HG02798 (cell line): ENCODE data around the gene TRIM52.
A peak's percentile ranks its signal among the peaks of the same experiment; 100 is the strongest.
"Not testable (repeated sequence)": the region's sequence is repeated elsewhere in the genome, so short reads cannot be mapped to it uniquely, and the experiment has no call there.

Experiments used
- ATAC-seq: cut with Tn5 transposase; IDR thresholded peaks from one replicate; pipeline ENCODE4 v1.9.1; 2021; ENCODE audit warnings: mild to moderate bottlenecking; ENCODE audit not compliant: unreplicated experiment, poor library complexity

TRIM52 gene

DNA sequence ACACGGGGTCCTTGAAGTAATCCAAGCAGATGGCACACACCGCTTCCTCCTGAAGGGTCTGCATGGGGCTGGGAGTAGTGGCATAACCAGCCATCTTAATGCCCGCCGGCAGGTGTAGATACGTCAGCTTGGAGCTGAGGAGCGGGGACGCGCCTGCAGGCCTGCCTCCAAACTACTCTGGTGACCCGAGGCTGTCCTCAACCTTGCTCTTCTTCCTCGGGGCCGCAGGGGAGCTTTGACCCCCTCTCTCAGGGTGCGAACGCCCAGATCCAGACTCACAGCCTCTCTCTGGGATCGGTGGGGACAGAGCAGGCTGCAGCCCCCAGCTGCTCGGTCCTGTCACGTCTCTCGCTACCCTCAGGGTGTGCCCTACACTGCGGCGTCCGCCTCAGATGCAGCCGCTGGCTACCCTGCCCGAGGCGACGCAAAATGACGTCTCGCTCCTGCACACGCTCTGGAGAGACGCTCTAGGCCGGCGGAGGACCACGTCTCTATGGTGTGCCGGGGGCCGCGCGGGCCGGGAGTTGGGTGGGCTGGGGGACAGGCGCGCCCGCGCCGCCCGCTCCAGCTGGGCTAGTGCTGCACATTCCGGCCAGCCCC lies at the start of gene TRIM52:
Gene TRIM52 (minus strand): TSS at position 424 of the 600 bp plus-strand sequence. CDS start 330 bp downstream, at position 94.
- ATAC-seq = peak; percentile 82

DNA sequence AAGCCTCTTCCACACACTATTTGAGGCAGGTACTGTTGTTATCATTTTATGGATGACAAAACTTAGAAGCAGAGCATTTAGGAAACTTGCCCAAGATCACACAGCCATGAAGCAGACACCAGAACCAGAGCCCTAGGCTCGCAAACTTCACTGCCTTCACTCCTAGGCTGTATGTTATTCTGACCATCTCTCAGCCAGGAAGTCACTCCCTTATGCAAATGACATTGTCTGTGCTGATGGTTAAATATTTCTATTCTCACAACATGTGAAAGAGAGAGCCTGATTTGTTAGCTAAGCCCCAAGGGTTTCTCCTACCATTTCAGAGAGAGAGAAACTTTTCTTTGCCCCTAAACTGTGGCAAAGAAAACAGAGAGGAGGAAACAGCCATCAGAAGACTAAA lies 26.4 kb upstream of the TRIM52 start:
- not testable (repeated sequence) for ATAC-seq

DNA sequence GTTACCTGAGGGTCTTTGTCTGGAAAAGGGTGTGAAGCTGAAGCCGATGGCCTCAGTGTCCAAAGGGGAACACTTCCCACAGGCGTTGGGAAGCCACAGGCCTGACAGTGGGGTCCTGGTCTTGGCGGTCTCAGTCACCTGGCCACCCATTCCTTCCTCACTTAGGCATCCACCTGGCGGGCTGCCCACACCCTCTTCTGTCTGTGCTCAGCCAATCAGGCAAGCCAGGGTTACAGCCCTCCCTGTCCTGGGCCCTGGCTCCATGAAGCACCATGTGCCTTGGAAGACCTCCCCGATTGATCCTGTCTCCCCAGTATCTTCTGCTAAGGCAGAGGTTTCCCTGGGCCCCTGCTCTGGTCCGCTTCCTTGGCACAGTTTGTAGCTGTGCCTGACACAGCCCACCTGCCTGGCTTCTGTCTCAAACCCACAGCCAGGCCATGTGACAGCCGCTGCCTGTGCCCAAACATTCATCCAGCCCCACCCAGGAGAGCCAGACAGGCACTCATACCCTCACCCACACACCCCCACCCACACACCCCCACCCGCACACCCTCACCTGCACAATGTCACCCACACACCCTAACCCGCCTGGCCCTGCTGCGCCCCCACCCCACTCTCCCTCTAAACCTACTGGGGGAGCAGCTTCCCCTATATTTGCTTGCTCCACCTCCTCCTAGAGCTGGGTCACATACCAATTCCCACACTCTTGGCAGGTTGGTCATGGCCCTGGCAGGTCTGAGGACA lies 25.2 kb upstream of the TRIM52 start:
- not testable (repeated sequence) for ATAC-seq

DNA sequence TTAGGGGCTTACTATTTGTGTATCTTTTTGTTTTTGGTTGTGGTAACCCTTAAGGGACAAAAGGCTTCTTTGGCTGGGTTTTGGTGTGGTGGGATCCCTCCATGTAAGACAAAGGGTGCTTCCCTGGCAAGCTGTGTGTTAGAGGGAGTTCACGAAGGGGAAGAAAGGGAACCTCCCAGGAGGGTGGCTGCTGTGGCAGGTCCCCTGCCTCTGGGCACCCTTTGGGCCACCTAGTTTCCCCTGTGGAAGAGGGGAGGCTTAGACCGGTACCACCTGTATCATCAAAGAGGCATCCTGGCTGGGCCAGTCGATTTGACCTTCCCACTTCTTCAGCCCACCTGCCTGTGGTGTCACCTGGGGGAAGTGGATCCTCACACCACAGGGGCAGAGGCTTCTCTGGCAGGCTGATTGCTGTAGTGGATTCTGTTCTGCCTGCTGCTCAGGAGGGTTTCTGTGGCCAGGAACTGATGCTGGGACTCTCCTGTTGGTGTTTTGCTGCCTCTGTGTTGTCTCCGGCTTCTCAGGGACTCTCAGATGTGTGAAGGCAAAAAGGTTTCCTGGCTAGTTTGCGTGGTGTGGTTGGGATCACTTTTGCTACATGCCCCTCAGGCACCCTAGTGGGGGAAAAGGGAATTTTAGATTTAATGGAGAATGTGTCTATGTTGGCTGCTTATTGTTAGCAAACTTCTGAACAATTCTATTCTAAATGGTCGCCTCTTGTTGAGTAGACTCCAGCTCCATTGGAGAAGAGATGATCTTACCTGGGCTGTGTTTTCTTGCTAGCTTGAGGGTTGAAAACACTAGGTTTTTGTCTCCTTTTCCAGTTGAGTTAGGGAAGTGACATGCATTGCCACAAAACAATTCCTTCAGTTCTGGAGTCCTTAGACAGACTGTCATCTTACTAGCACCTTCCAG lies 23.2 kb upstream of the TRIM52 start:
- not testable (repeated sequence) for ATAC-seq

DNA sequence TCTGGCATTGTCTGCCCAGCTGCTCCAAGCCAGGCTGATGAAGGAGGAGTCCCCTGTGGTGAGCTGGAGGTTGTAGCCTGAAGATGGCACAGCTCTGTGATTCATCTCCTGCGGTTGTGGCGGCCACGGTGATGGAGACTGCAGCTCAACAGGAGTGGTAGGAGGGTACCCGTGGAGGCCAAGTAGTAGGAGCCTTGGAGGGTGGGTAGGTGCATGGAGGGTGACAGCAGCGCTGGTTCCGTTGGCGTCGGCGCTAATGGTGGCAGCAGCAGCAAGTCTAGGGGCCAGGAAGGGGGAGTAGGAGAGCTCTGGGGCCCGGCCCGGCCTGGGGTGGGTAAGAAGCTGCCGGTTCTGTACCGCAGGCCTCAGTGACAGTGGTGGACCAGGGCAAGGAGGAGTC lies 22.4 kb upstream of the TRIM52 start:
- no peak for ATAC-seq

DNA sequence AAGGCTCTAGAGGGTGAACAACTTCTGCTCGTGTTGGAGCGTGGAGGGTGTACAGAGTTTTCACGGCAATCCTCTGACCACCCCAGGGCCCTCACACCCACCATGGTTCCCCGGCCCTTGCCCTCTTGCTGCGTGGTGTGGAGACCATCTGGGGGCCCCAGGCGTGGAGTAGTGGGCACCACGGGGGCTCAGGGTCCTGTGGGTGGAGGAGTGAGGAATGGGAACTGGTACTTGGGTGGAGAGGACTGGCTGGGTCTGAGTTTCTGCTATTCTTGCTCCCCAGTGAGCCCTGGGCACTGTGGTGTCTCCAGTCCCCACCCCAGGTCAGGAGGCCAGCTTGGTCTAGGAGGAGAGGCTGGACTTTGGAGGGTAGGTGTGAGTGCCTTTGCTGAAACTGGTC lies 21.9 kb upstream of the TRIM52 start:
- no peak for ATAC-seq

DNA sequence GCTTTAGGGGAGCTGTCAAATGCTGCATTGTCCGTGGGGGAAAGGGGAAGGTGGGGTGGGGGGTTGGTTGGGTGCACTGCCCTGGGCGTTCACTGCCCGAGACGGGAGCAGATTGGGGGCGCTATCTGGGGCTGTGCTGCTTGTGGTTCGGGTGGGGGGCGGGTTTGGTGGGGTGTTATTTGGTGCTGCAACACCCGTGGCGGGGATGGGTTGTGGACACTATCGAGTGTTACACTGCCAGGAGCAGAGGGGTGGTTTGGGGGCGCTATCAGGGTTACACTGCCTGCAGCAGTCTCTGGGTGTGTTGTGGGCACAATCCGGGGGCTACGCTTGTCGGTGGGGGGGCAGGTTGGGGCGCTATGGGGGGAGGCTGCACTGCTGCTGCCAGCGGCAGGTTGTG lies 21.5 kb upstream of the TRIM52 start:
- not testable (repeated sequence) for ATAC-seq

DNA sequence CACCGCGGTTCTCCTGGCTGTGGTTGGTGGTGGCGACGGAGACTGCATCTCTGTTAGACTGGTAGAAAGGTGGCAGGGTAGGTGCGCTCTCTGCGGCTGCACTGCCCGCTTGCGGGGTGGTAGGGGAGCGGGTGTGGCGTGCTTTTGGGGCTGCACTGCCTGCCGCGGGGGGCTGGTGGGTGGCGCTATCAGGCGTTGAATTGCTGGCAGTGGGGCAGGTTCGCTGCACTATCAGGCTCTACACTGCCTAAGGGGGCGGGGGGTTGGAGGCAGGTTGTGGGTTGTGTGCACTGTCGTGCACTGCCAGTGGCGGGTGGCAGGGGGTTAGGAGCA lies 21.0 kb upstream of the TRIM52 start:
- ATAC-seq = no peak

DNA sequence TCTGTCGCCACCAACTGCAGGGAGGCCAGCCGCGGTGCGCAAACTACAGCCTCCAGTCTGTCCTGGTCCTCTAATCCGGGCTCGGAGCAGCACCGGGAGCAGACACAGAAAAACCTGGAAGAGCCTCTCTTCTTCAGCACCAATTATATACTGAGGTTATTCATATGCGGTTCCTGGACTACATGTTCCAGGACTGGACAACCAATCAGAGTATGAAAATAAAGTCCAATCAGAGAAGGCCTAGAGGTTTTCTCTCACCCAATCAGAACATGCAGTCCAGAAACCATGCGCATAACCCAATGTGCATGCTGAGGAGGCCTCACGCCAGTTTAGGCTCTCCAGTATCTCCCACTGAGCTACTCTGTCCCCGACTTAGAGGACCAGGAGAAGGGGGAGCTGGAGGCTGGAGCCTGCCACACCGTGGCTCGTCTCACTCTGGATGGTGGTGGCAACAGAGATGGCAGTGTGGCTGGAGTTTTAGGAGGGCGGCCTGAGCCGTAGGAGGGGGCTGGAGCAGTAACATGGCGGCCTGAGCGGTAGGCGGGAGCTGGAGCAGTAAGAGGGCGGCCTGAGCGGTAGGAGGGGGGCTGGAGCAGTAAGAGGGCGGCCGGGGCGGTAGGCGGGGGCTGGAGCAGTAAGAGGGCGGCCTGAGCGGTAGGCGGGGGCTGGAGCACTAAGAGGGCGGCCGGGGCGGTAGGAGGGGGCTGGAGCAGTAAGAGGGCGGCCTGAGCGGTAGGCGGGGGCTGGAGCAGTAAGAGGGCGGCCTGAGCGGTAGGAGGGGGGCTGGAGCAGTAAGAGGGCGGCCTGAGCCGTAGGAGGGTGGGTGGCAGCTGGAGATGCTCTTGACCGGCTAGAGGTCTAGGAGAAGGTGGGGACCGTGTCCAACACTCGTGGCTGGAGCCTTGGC lies 20.4 kb upstream of the TRIM52 start:
- no peak for ATAC-seq

DNA sequence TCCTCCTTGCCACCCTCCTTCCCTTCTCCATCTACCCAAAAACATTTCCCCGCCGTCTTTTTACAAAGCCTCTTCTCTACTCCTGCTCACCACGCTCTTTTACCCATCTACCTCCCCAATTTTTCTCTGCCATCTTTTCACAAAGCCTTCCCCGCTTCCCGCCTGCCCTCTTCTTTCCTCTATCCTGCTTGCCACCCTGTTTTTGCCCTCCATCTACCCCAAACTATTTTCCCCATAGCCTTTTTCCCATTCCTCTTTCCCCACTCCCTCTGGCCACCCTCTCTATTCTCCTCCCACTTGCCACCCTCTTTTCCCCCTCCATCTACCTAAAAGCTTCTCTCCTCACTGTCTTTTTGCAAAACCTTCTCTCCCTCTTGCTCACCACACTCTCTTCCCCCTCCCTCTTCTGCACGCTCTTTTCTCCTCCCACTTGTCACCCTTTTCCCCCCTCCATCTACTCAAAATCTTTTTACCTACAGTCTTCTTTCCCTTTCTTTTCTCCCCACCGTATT lies 19.4 kb upstream of the TRIM52 start:
- ATAC-seq = no peak

DNA sequence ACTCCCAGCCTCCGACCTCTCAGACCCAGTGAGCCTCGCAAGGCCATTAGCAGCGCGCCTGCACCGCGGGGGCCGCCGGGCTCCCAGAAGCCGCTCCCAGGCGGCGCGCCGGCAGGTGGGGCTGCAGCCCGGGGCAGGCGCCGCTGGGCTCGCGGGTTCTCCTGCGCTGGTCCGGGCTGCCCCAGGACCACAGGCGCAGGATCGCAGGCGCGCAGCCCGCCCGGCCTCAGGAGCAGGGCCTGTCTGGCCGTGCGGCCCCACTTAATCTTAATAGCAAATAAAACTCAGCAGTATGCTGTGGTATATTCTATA lies 12.4 kb upstream of the TRIM52 start:
- ATAC-seq = not testable (repeated sequence)

DNA sequence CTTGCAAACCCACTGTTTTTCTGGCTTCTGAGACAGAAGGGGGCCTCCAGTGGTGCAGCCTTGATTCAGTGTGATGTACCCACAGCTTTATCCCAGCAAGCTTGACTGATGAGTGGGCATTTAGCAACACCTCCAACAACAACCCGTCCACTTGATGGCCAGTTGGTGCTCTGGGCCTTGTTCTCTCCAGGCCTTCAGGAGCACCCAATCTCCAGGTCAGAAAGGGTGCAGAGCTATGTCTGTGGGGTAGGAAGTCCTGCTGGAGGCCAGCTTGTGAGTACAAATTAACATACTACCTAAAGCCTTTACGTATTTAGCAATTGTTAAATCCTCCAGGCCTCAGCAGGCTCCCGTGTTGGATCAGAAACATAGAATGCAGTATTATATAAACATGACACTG lies 10.1 kb upstream of the TRIM52 start:
- no peak for ATAC-seq

DNA sequence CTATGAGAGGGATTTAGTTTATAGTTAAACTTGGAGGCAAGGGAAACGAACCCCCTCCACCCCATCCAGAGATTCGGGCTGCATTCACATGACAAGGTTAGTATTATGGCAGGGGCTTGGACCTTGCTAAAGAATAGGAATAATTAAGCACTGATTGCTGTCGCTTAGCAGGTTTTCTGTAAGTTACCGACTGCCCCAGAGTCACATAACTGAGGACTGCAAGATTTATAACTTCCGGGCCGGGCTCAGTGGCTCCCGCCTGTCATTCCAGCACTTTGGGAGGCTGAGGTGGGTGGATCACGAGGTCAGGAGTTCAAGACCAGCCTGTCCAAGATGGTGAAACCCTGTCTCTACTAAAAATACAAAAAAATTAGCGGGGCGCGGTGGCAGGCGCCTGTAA lies 7.0 kb upstream of the TRIM52 start:
- not testable (repeated sequence) for ATAC-seq

DNA sequence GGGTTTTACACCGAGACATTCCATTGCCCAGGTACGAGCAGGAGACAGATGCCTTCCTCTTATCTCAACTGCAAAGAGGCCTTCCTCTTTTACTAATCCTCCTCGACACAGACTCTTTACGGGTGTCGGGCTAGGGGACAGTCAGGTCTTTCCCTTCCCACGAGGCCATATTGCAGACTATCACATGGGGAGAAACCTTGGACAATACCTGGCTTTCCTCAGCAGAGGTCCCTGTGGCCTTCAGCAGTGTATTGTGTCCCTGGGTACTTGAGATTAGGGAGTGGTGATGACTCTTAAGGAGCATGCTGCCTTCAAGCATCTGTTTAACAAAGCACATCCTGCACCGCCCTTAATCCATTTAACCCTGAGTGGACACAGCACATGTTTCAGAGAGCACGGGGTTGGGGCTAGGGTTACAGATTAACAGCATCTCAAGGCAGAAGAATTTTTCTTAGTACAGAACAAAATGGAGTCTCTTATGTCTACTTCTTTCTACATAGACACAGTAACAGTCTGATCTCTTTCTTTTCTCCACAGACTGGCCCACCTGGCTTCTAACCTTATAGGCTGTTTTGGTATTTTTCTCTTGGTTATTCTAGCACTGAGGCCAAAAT lies 6.5 kb upstream of the TRIM52 start:
- not testable (repeated sequence) for ATAC-seq

DNA sequence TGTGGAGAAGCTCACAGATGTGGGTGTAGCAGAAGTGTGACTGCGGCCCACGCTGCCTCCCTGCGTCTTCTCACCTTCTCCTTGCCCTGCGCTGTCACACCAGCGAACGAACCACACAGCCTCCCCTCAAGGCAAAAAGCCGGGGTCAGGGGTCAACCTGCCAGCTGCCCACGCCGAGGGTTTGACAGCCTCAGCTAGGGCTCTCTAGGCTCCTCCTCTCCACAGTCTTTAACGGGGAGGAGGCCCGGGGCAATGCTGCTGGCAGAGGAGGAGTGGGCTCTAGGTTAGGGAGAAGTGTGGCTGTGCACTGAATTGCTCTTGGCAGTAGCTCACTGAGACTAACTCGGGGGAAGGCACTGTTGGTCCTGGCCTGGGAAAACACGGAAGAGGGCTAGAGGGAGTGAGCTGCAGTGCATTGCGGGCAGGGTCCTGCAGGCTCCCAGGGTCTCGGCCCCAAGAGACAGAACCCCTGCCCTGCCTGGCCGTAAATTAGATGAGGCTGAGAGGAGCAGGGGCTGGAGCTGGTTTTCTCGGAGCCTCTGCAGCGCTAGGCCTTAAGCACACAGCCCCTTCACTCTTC lies 4.2 kb upstream of the TRIM52 start:
- ATAC-seq = no peak

DNA sequence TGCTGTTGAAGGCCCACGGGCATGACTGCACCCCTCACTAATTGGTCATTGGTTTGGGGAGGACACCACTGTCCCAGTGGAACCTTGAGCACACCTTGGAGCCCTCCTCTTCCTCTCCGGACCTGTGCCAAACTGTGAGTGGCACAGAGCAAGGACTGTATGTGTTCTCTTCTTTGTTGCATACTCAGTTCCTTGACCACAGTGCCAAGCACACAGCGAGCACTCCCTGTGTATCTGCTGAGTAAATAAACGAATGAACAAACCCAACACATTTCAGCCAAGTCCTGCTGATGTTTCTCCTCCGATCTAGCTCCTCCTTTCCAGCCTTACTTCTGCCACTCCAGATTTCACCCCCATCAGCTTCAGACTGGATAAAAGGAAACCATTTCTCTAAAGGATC lies 2.7 kb upstream of the TRIM52 start:
- no peak for ATAC-seq

DNA sequence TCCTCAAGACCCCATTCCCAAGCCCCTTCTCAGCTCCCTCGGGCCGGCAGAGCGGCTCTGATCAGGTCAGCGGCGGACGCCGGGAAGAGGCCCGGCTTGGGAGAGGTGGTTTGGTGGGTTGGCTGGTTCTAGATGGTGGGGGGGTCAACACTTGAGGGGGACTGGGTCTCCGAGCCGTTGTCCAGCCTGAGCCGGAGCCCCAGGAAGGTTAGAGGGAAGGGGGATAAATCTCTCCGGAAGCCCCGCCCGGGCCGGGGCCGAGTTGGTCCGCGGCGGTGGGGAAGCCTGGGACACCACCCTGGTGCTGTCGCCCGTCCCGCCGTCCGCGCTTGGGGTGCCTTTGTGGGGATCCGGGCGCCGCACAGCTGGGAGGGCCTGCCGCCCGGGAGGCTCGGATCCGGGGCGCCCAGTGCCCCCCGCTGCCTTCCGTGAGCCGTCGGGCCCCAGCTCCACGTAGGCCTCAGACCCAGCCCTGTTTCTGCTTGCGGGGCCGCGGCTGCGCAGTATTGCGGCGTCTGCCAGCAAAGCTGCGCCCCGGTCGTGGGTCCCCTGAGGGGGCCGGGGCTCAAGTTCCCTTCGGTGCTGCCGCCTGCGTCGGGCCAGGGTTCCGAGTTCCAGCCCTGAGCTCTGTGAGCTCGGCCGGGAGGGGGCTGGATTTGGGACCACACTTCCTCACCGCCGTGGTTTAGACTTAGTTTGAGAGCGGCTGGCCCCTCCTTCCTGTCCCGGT lies 542 bp upstream of the TRIM52 start:
- peak; percentile 56 for ATAC-seq

DNA sequence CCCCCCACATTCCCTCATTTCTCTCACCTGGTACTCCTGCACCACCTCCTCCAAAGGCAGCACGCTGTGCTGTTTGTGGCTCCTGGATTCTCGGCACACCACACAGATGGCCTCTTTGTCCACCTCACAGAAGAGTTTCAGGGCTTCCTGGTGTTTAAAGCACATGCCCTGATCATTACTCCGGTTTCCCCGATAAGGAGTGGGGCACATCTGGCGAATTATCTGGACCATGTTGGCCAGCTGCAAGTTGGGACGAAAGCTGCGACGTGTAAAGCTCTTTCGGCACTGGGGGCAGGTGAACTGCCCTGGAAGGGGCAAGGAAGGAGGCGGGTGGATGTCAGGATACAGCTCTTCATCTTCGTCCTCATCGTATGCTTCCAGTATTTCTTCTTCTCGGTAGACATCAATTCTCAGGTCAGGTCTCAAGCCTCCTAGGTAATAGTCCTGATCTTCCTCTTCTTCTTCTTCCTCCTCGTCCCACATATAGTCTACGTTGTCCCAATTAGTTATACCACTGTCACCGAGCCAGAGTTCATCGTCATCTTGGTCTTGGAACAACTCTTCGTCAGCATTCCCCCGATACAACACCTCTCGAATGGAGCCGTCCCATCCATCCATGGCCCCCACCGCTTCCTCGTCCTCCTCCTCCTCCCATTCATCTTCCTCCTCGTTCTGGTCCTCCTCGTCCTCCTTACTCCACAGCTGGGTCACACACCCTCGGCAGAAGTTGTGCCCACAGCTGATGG lies 796 bp downstream of the TRIM52 start:
- no peak for ATAC-seq
